ENCODE results near the gene BICD1.

DNA sequence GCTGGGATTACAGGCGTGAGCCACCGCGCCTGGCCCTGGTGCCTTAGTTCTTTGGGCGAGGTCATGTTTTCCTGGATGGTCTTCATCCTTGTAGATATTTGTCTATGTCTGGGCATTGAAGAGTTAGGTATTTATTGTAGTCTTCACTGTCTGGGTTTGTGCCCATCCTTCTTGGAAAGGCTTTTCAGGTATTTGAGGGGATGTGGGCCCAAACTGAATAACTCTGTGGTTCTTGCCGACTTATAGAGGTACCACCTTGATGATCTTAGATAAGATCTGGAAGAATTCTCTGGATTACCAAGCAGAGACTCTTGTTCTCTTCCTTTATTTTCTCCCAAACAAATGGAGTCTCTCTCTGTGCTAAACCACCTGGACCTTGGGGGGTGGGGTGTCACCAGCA is 311.6 kb downstream of the BICD1 start:
- TF ChIP-seq, protein P1, sequence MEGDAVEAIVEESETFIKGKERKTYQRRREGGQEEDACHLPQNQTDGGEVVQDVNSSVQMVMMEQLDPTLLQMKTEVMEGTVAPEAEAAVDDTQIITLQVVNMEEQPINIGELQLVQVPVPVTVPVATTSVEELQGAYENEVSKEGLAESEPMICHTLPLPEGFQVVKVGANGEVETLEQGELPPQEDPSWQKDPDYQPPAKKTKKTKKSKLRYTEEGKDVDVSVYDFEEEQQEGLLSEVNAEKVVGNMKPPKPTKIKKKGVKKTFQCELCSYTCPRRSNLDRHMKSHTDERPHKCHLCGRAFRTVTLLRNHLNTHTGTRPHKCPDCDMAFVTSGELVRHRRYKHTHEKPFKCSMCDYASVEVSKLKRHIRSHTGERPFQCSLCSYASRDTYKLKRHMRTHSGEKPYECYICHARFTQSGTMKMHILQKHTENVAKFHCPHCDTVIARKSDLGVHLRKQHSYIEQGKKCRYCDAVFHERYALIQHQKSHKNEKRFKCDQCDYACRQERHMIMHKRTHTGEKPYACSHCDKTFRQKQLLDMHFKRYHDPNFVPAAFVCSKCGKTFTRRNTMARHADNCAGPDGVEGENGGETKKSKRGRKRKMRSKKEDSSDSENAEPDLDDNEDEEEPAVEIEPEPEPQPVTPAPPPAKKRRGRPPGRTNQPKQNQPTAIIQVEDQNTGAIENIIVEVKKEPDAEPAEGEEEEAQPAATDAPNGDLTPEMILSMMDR (IDR thresholded peaks at IDR 0.05), result no peak
- no peak for TF ChIP-seq POLR2A (IDR thresholded peaks at IDR 0.05)

All from right lobe of liver (tissue), 4 donors.